Fibroblast of mammary gland (primary cell): Measurements from ENCODE around the gene CLSTN1.

Experiments
- DNase-seq: peaks from one replicate; pipeline ENCODE4 v3.0.0-alpha.2; 2010; ENCODE audit warnings: low read depth
- H3K4me3 ChIP-seq: 2 replicates; pipeline ENCODE4 v1.5.1; 2011; ENCODE audit warnings: low read depth, mild to moderate bottlenecking, low read length, moderate library complexity; ENCODE audit not compliant: control insufficient read depth
- TF ChIP-seq, protein P1 (sequence below): conservative IDR thresholded peaks from 2 replicates; pipeline ENCODE4 v1.5.1; 2011; ENCODE audit warnings: low read depth, low read length, inconsistent platforms; ENCODE audit not compliant: control insufficient read depth, insufficient read depth

The CLSTN1 gene

DNA sequence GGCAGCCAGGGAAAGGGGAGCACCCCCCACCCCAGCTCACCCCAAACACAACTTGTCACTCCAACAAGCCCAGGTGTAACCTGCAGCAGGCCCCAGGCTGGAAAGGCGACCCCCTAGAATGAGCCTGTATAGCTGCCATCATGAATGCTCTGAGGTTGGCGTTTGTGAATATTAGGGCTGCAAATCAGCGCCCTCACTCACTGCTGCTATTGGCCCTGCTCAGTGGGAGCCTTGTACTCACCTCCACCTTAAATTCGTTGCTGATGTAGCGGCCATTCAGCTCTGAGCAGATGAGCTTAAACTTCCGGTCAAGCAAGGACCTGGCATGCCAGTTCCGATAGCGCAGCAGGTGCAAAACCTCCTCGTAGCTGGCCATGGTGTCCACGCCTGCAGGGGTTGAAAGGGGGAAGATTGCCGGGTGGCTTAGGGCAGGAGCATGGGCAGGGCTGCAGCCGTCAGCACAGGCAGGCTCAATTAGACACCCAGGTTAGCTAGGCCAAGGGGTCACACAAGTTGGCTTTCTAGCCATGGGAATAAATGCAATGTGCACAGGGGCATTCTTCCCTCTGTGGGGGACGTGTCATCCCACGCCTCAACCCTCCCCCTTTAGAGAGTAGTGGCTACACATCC, 90.5 kb downstream of the CLSTN1 start:
- no peak for DNase-seq
- TF ChIP-seq, protein P1, sequence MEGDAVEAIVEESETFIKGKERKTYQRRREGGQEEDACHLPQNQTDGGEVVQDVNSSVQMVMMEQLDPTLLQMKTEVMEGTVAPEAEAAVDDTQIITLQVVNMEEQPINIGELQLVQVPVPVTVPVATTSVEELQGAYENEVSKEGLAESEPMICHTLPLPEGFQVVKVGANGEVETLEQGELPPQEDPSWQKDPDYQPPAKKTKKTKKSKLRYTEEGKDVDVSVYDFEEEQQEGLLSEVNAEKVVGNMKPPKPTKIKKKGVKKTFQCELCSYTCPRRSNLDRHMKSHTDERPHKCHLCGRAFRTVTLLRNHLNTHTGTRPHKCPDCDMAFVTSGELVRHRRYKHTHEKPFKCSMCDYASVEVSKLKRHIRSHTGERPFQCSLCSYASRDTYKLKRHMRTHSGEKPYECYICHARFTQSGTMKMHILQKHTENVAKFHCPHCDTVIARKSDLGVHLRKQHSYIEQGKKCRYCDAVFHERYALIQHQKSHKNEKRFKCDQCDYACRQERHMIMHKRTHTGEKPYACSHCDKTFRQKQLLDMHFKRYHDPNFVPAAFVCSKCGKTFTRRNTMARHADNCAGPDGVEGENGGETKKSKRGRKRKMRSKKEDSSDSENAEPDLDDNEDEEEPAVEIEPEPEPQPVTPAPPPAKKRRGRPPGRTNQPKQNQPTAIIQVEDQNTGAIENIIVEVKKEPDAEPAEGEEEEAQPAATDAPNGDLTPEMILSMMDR, result no peak
- no peak overlapping the region for H3K4me3 ChIP-seq

DNA sequence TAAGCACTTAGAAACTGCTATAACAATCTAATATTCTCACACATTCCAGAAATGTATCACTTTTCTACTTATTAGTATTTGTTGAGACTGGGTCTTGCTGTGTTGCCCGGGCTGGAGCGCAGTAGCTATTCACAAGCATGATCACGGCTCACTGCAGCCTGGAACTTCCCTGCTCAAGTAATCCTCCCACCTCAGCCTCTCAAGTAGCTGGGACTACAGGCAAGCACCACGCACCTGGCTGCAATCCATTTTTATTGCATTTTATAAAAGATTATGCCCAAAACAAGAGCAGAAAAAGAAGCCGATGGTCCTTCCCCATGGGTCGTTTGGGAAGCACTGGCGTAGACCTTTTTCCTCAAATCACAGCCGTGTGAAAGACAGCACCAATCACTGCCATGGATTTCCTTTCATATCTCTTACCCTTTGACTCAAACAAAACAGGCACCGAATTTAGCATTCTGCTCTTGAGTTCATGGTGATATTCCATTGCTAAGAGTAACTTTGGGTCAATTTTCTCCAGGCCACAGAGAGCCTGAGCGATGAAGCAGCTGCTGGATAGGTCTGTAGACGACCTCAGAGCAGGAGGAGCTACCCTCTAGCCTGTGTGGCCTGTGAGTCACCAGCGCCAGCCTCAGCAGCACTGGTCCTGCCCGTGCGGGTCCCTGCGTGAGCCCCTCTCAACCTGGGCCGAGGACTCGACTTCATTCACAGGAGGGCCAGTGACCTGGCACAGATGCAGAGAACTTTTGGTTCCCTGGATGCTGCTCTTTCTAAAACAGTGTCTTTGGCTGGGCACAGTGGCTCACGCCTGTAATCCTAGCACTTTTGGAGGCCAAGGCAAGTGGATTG, 91.4 kb downstream of the CLSTN1 start:
- H3K4me3 ChIP-seq, result no peak overlapping the region
- TF ChIP-seq, protein P1, result no peak
- peak; percentile 9 for DNase-seq

DNA sequence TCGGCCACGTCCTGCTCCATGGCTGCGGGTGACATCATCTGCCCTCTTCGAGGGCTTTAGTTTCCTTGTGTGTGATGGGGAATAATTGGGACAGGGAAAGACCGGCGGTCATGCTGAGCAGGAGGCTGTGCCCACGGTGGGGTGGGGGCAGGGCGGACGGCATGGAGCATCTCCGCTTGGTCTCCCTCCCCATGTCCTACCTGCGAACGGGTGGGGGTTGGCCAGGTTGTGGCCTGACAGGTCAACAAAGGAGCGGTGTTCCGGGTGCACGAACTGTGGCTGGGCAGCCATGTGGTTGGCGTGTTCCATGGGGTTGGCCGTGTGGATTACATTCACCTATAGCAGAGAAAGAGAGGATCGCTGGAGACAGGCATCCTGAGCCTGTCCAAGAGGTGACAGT, 92.2 kb downstream of the CLSTN1 start:
- no peak for DNase-seq
- TF ChIP-seq, protein P1, result no peak
- no peak overlapping the region for H3K4me3 ChIP-seq

DNA sequence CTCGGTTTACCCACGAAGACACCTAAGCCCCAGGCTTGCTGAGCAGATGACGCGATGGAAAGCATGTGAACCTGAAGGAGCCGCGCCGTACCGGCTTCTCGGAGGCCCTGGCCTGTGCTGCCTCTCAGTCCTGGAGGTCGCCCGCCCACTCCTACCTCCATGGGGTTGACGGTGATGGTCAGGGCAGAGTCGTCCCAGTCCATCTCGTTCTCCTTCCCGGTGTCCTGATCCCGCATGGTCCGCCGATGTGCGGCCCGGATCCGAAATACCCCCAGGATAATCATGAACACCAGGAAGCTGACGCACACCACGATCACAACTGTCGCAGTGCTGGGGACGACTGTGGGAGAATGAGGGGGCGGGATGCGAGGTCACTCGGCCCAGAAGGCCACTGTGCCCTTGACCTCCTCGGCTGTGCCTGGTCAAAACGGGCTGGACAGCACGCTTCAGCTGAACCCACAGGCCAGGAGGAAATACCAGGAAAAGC, 92.7 kb downstream of the CLSTN1 start:
- TF ChIP-seq, protein P1, result no peak
- no peak overlapping the region for H3K4me3 ChIP-seq
- DNase-seq, result no peak

DNA sequence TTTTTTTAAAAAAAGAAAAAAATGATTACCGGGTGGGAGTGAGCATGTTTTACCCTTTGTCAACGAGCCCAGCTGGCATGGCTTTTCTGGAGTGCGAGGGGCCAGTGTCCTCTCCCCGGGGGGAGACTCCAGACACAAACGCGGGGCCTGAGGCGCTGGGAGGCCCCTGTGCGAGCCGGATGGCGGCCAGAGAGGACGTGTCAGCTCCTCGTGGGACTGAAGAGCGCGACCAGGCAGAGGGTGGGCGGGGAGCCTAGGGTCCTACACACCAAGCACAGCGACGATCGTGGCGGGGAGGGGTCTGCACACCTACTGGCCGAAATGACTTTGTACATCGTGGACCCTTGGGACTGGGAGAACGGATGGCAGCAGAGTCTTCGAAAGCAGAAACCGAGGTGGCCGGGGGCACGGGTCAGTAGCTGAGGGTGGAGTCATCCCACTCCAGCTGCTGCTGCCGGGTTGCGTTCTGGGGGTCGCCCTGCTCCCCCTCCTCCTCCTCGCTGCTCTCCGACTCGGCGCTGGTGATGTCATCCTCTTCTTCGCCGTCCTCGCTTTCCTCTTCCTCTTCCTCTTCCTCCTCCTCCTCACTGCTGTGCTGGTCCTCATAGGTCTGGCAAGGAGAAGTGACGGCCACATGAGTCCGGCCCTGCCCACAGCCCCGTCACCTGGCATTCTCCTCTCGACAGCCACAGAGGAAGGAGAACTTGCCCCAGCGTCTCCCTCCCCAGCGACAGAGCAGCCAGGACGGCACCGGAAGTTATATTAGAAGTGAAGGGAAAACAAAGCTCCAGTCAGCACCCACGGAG, 93.5 kb downstream of the CLSTN1 start:
- DNase-seq, result no peak
- no peak overlapping the region for H3K4me3 ChIP-seq
- TF ChIP-seq, protein P1, result no peak

DNA sequence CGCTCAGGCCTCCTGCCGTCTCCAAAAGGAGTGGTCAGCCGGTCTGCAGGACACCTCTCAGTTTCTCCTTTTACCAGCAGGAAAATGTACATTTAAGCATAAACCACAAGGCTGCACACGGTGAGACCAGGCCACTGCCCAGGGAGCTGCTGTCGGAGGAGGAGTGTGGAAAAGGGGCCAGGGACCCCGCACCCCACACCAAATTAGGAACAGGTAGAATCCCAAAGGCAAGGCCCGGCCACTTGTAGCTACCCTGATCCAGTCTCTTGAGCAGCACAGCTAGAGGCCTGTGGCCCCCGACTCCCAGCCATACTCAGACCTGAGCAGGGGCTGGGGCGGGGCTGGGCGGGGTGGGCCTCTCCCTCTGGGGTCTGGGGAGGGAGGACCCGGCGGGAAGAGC, 94.2 kb downstream of the CLSTN1 start:
- no peak overlapping the region for H3K4me3 ChIP-seq
- TF ChIP-seq, protein P1, result no peak
- no peak for DNase-seq
